Measurements from ENCODE around the gene DISC1. TPM values are rescaled to one million over a fixed set of nuclear protein-coding genes. Genes with fewer than 3 reads are reported as not detected.

The DISC1 gene
- total RNA-seq, 1 experiment from 2014 or later: 13.5 TPM

GRCh38 chr1:231699784-231700183, 73.2 kb downstream of the DISC1 start:
- no peaks in the 10 kb centered on the region; the same call in 1 of the 2 replicates for H3K4me1 ChIP-seq
- Mint-ChIP-seq H3K9me3 (ENCODE audit: unreplicated experiment) (no peaks in the 10 kb centered on the region), H3K4me1 (ENCODE audit: low read depth, unreplicated experiment) (peaks cover 31% of the 10 kb centered on the region), H3K4me3 (ENCODE audit: unreplicated experiment) (no peak overlapping the region), H3K27me3 (ENCODE audit: insufficient read depth, unreplicated experiment) (no peaks in the 10 kb centered on the region), H3K27ac (ENCODE audit: unreplicated experiment) (no peak overlapping the region), H3K36me3 (ENCODE audit: insufficient read depth, unreplicated experiment) (peaks cover 18% of the 10 kb centered on the region)
- CTCF ChIA-PET: no interaction called here
- intact Hi-C loops (cut with micrococcal nuclease; ENCODE audit: unreplicated experiment): no loop called here
- H3K4me3 ChIP-seq (ENCODE audit: low read depth, low read length): no peak overlapping the region
- no peaks in the 10 kb centered on the region for H3K27me3 ChIP-seq (replicated peaks; ENCODE audit: control insufficient read depth, insufficient read depth, low read length)
- no peaks in the 10 kb centered on the region for H3K9me3 ChIP-seq
- H3K36me3 ChIP-seq (ENCODE audit: control insufficient read depth, insufficient read depth, low read length): no peaks in the 10 kb centered on the region
- POLR2A ChIA-PET: no interaction called here
- no peak for TF ChIP-seq CTCF (IDR thresholded peaks at IDR 0.05; ENCODE audit: insufficient read depth in 1 of 2, low read depth in 1 of 2, low read length in 1 of 2, severe bottlenecking in 1 of 2, unreplicated experiment in 1 of 2)
- no peak for DNase-seq
- BruUV-seq (replicated peaks): no TSS peak

- intact Hi-C loops (cut with micrococcal nuclease; ENCODE audit: unreplicated experiment): no loop called here
- Histone ChIP-seq H3K4me3 (ENCODE audit: low read depth, low read length) (no peak overlapping the region), H3K36me3 (ENCODE audit: control insufficient read depth, insufficient read depth, low read length) (no peaks in the 10 kb centered on the region), H3K9me3 (no peaks in the 10 kb centered on the region), H3K27me3 (replicated peaks; ENCODE audit: control insufficient read depth, insufficient read depth, low read length) (no peaks in the 10 kb centered on the region), H3K4me1 (no peaks in the 10 kb centered on the region; the same call in 1 of the 2 replicates)
- no peak overlapping the region for H3K4me3 Mint-ChIP-seq (ENCODE audit: unreplicated experiment)
- BruUV-seq (replicated peaks): no TSS peak
- CTCF ChIA-PET: no interaction called here
- TF ChIP-seq CTCF (IDR thresholded peaks at IDR 0.05; ENCODE audit: insufficient read depth in 1 of 2, low read depth in 1 of 2, low read length in 1 of 2, severe bottlenecking in 1 of 2, unreplicated experiment in 1 of 2): no peak
- DNase-seq: no peak
- peaks cover 31% of the 10 kb centered on the region for H3K4me1 Mint-ChIP-seq (ENCODE audit: low read depth, unreplicated experiment)
- H3K27me3 Mint-ChIP-seq (ENCODE audit: insufficient read depth, unreplicated experiment): no peaks in the 10 kb centered on the region
- H3K36me3 Mint-ChIP-seq (ENCODE audit: insufficient read depth, unreplicated experiment): peaks cover 23% of the 10 kb centered on the region
- POLR2A ChIA-PET: no interaction called here
- no peaks in the 10 kb centered on the region for H3K9me3 Mint-ChIP-seq (ENCODE audit: unreplicated experiment)
- no peak overlapping the region for H3K27ac Mint-ChIP-seq (ENCODE audit: unreplicated experiment)
Observed at GRCh38 chr1:231701306-231701705, 74.7 kb downstream of the DISC1 start.

GRCh38 chr1:231702331-231702730, 75.7 kb downstream of the DISC1 start:
- peaks cover 26% of the 10 kb centered on the region for H3K36me3 Mint-ChIP-seq (ENCODE audit: insufficient read depth, unreplicated experiment)
- Histone ChIP-seq H3K4me1 (no peaks in the 10 kb centered on the region; the same call in 1 of the 2 replicates), H3K36me3 (ENCODE audit: control insufficient read depth, insufficient read depth, low read length) (no peaks in the 10 kb centered on the region), H3K4me3 (ENCODE audit: low read depth, low read length) (no peak overlapping the region), H3K9me3 (no peaks in the 10 kb centered on the region), H3K27me3 (replicated peaks; ENCODE audit: control insufficient read depth, insufficient read depth, low read length) (no peaks in the 10 kb centered on the region)
- H3K4me3 Mint-ChIP-seq (ENCODE audit: unreplicated experiment): no peak overlapping the region
- H3K9me3 Mint-ChIP-seq (ENCODE audit: unreplicated experiment): no peaks in the 10 kb centered on the region
- H3K4me1 Mint-ChIP-seq (ENCODE audit: low read depth, unreplicated experiment): peaks cover 35% of the 10 kb centered on the region
- CTCF ChIA-PET: no interaction called here
- no peak for DNase-seq
- no TSS peak for BruUV-seq (replicated peaks)
- H3K27me3 Mint-ChIP-seq (ENCODE audit: insufficient read depth, unreplicated experiment): no peaks in the 10 kb centered on the region
- POLR2A ChIA-PET: no interaction called here
- intact Hi-C loops (cut with micrococcal nuclease; ENCODE audit: unreplicated experiment): no loop called here
- H3K27ac Mint-ChIP-seq (ENCODE audit: unreplicated experiment): peak overlapping the region; percentile 6
- no peak for TF ChIP-seq CTCF (IDR thresholded peaks at IDR 0.05; ENCODE audit: insufficient read depth in 1 of 2, low read depth in 1 of 2, low read length in 1 of 2, severe bottlenecking in 1 of 2, unreplicated experiment in 1 of 2)

All from Caco-2 (cell line).